ENCODE data around the gene ADAMTSL3. TPM values are rescaled to one million over a fixed set of nuclear protein-coding genes. Genes with fewer than 3 reads are reported as not detected.

The ADAMTSL3 gene
- total and polyA plus RNA-seq, 2 of the 4 experiments (the other 2 are of a cell fraction), result under 0.01 to 0.02 TPM

DNA sequence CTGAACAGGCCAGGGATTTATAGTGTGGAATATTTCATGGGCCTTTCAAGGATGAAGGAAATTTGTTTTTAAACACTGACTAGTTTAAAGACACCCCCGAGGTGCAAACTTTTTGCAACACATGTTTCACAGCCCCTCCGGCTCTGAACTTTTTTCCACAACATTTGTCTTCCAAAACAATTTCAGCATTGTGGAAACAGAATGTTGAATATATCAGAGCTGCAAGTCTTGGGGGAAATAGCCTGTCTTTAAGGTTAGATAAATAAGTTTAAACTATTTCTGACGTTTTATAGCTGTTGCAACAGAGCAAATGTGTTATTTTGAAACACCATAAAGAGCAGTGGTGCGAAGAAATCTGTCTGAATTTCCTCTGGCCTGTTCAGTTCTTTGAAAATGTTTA lies 352.5 kb downstream of the ADAMTSL3 start:
- H3K27me3 ChIP-seq (ENCODE audit: control insufficient read depth, insufficient read depth, low read length), result no peaks in the 10 kb centered on the region
- H2BK15ac ChIP-seq (ENCODE audit: low read depth, low read length), result no peak overlapping the region
- H3K9ac ChIP-seq (ENCODE audit: low read depth, low read length), result no peak overlapping the region
- H4K91ac ChIP-seq (ENCODE audit: insufficient read depth, low read depth, low read length), result no peak overlapping the region
- dilution Hi-C loops (cut with HindIII; ENCODE audit: low sequenced_read_pairs, unreplicated experiment) (no loop called here), intact Hi-C loops (cut with micrococcal nuclease) (no loop called here), in situ Hi-C loops (cut with MboI; ENCODE audit: low sequenced_read_pairs) (loop anchor here (25.0 kb wide), 1 partner anchor 744 kb away; no protein-coding TSS in a partner anchor)
- no peak overlapping the region for H2BK120ac ChIP-seq (ENCODE audit: low read depth, low read length)
- WGBS, 2 experiments (ENCODE audit: extremely low coverage in 2 of 2, insufficient read length in 1 of 2), result 0% methylated on average over 1 of the region's 4 CpGs; no CpG with 5 or more reads in 1 of the 2 experiments
- TF ChIP-seq, protein P1, sequence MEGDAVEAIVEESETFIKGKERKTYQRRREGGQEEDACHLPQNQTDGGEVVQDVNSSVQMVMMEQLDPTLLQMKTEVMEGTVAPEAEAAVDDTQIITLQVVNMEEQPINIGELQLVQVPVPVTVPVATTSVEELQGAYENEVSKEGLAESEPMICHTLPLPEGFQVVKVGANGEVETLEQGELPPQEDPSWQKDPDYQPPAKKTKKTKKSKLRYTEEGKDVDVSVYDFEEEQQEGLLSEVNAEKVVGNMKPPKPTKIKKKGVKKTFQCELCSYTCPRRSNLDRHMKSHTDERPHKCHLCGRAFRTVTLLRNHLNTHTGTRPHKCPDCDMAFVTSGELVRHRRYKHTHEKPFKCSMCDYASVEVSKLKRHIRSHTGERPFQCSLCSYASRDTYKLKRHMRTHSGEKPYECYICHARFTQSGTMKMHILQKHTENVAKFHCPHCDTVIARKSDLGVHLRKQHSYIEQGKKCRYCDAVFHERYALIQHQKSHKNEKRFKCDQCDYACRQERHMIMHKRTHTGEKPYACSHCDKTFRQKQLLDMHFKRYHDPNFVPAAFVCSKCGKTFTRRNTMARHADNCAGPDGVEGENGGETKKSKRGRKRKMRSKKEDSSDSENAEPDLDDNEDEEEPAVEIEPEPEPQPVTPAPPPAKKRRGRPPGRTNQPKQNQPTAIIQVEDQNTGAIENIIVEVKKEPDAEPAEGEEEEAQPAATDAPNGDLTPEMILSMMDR (conservative IDR thresholded peaks at IDR 0.05; ENCODE audit: low read depth, low read length), result no peak
- TF ChIP-seq MAZ (IDR thresholded peaks at IDR 0.05; ENCODE audit: borderline replicate concordance, low read depth, low read length) (no peak), RFX5 (IDR thresholded peaks at IDR 0.05; ENCODE audit: low read depth, low read length) (no peak), RCOR1 (IDR thresholded peaks at IDR 0.05; ENCODE audit: insufficient replicate concordance, low read length) (no peak), CEBPB (IDR thresholded peaks at IDR 0.05; ENCODE audit: low read depth, low read length) (no peak), SMC3 (IDR thresholded peaks at IDR 0.05; ENCODE audit: low read depth, low read length) (no peak), CHD1 (IDR thresholded peaks at IDR 0.05; ENCODE audit: low read depth, low read length) (no peak), NFE2L2 (IDR thresholded peaks at IDR 0.05; ENCODE audit: low read depth, low read length) (no peak), MXI1 (IDR thresholded peaks at IDR 0.05; ENCODE audit: borderline replicate concordance, low read depth, low read length) (no peak)
- H4K8ac ChIP-seq (ENCODE audit: low read depth in 2 of 2, low read length in 2 of 2), result no peak overlapping the region
- H3K4me2 ChIP-seq (ENCODE audit: low read depth, low read length), result no peak overlapping the region
- H4K5ac ChIP-seq (ENCODE audit: low read depth, low read length), result no peak overlapping the region
- CTCF ChIA-PET, result interaction anchor here (1.0 kb wide), 1 partner anchor 13 kb away, joined by 4 read pairs; no protein-coding TSS in a partner anchor
- no peaks in the 10 kb centered on the region for H3K4me1 ChIP-seq (ENCODE audit: control insufficient read depth, insufficient read depth, low read length)
- no peak overlapping the region for H3K23ac ChIP-seq (ENCODE audit: low read depth, low read length)
- H2BK20ac ChIP-seq (ENCODE audit: low read depth, low read length), result no peak overlapping the region
- no peak overlapping the region for H3K14ac ChIP-seq (replicated peaks; ENCODE audit: low read depth, low read length)
- no peaks in the 10 kb centered on the region for H3K36me3 ChIP-seq (ENCODE audit: control insufficient read depth, insufficient read depth, low read length)
- H2AK9ac ChIP-seq (replicated peaks; ENCODE audit: low read depth, low read length, poor library complexity), result no peak overlapping the region
- H3K56ac ChIP-seq (ENCODE audit: extremely low read depth, insufficient read depth, low read length), result no peak overlapping the region
- POLR2A ChIA-PET (ENCODE audit: unreplicated experiment), result no interaction called here
- no peaks in the 10 kb centered on the region for H3K79me1 ChIP-seq (ENCODE audit: low read depth in 1 of 2, low read length in 2 of 2)
- BruUV-seq (replicated peaks), result no TSS peak
- DNase-seq (no peak), ATAC-seq (ENCODE audit: low read depth) (no peak)
- peaks cover 2% of the 10 kb centered on the region; the same call in 1 of the 2 replicates for H3K9me3 ChIP-seq (ENCODE audit: control insufficient read depth, insufficient read depth, low read length)
- H3K18ac ChIP-seq (ENCODE audit: low read depth, low read length), result no peak overlapping the region
- no peak overlapping the region for H2AFZ ChIP-seq (replicated peaks; ENCODE audit: low read length, poor library complexity)
- no peak overlapping the region for H3K4me3 ChIP-seq (ENCODE audit: insufficient read depth, low read depth, low read length)
- H3K9me1 ChIP-seq (ENCODE audit: insufficient read depth, low read length), result no peaks in the 10 kb centered on the region
- no peak overlapping the region for H2BK5ac ChIP-seq (ENCODE audit: low read depth, low read length, poor library complexity, severe bottlenecking)
- H4K20me1 ChIP-seq (ENCODE audit: insufficient read depth, low read length), result no peaks in the 10 kb centered on the region
- H3K4ac ChIP-seq (ENCODE audit: low read depth, low read length), result no peak overlapping the region
- H3K27ac ChIP-seq (ENCODE audit: insufficient read depth, low read length), result no peak overlapping the region
- no peak overlapping the region for H2AK5ac ChIP-seq (ENCODE audit: low read depth, low read length)
